ENCODE measurements around the gene CD52.
A peak's percentile ranks its signal among the peaks of the same experiment; 100 is the strongest.

CD52 gene, protein sequence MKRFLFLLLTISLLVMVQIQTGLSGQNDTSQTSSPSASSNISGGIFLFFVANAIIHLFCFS

DNA sequence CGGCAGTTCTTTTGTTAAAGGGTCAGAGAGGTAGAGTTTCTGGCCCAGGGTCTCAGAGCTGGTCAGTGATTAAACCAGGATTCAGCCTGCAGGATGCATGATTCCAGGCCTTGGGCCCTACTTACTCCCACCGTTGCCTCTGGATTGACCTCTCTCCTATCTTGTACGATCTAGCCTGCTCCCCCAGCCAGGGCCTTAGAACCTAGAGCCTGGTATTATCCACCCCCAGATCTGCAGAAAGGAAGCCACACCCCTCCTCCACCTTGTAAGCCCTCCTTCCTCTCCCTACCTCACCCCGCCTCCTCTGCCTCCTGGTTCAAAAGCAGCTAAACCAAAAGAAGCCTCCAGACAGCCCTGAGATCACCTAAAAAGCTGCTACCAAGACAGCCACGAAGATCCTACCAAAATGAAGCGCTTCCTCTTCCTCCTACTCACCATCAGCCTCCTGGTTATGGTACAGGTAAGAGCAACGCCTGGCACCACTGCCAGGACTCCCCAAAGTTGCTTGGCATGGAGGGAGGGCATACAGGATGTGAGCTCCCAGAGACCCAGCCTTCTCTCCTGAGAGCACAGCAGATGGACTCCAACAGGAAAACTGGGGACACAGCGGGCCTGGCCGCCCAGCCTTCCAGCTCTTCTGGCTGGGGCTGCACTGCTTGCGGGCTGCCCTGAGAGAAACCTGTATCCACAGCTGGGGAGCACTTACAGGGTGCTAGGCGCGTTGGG lies at the start of gene CD52:
Gene CD52 (plus strand): TSS at position 347 of the 726 bp plus-strand sequence. CDS start 60 bp downstream, at position 407.
- no peak for DNase-seq

DNA sequence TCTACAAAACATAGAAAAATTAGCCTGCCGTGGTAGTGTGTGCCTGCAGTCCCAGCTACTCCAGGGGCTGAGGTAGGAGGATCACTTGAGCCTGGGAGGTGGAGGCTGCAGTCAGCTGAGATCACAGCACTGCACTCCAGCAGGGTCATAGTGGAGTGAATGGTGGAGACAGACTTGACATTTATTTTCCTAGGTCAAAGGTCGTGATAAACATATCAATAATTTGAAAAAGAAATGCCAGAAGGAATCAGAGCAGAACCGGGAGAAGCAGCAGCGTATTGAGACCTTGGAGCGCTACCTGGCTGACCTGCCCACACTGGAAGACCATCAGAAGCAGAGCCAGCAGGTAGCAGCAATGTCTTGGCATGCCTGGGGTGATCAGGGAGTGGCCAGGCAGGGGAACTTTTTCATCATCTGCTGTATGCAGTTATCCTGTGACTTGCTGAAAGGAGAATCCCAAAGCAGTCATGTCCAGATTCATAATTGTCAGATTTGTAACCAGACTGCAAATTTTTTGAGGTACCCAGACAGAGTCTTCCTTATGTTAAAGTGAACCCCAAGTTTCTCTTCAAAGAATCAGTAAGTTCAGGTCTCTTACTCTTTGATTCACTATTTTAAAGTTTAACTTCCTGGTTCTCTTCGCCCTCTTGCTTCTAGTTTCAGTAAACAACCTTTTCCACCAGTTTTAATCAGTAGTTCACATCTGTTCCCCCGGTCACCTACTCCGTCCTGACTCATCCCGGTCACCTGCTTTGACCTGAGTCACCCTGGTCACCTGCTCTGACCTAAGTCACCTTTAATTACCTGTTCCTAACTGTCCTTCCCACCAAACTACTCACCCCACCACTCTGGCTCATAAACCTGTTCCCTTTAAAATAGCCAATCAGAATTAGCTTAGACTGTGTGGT lies 49.2 kb upstream of the CD52 start:
- DNase-seq = no peak

DNA sequence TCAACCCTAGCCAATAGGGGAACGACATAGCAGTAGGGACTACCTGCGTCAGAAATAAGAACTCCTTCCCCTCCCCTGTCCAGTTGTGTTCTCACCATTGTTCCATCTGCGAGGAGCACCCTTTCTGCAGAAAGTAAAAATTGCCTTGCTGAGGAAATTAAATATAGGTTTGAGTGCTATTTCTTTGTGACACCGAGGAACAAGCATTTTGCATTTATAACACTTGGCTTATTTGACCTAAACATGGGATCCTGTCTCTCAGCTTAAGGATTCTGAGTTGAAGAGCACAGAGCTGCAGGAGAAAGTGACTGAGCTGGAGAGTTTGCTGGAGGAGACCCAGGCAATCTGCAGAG lies 48.6 kb upstream of the CD52 start:
- DNase-seq = no peak

DNA sequence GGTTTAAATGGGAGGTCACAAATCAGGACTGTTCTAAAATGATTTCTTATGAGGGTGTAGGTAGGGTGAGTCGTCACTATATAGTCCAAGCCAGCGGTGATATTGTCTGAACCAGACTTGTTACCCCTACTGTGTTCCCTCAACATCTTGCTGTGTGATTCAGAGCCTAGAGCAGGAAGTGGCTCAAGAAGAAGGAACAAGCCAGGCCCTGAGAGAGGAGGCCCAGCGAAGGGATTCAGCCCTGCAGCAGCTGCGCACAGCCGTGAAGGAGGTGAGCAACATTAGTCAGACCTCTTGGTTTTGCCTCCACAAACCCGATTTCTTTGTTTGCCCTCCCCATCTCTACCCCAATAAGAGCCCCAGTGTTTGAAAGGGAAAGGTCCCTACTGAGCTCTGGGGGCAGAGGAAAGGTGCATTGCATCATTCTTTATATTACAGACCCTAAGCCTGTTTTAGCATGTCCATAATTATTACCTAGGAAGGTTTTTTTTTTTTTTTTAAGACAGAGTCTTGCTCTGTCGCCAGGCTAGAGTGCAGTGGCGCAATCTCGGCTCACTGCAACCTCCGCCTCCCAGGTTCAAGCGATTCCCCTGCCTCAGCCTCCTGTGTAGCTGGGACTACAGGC lies 42.8 kb upstream of the CD52 start:
- no peak for DNase-seq

DNA sequence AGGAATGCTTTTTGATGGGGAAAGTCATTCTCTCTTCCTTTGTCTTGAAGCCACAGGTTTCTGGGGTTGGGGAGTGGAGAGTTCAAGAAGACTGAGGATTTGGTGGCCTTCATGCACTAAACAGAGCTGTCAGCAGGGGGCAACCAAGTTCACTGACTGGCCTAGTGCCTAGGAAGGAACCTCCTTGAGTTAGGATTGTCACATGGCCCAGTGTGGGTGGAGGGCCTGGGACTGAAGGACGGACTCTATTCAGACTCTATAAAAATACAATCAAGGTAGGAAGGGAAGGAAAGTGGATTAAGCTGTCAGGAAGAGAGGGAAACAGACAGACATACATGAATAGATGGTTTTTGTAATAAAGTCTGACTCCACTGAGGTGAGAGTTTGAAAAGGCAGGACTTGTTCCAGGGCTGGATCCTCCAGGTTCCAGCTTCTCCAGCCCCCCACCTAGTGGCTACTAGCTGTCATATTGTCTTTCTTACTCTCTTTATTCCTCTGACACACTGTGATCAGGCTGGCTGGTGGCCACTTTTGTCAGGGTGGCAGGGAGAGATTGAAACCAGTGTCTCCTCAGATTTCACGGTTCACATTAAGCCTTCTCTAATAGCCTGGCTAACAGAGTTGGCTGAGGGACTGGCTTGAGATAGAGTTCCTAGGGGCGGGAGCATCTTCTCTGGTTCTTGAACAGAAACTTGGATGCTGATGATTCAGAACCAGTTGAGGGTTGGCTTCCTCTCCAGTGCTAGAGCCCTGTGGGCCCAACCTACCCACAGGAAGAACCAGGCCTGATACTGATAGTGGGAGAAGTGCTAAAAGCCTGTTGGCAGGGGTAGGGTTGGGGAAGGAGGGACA lies 42.0 kb upstream of the CD52 start:
- DNase-seq = peak; percentile 43

DNA sequence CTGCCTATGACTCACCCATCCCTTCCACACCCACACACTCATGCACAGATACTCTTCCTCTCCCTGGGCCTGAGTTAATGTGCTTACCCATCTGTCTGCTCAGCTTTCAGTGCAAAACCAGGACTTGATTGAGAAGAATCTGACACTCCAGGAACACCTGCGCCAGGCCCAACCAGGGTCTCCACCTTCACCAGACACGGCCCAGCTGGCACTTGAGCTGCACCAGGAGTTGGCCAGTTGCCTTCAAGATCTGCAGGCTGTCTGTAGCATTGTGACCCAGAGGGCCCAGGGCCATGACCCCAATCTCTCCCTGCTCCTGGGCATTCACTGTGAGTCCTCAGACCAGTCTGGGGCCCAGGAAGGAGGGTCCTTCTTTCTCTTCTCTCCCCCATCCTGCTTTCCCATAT lies 41.3 kb upstream of the CD52 start:
- no peak for DNase-seq

DNA sequence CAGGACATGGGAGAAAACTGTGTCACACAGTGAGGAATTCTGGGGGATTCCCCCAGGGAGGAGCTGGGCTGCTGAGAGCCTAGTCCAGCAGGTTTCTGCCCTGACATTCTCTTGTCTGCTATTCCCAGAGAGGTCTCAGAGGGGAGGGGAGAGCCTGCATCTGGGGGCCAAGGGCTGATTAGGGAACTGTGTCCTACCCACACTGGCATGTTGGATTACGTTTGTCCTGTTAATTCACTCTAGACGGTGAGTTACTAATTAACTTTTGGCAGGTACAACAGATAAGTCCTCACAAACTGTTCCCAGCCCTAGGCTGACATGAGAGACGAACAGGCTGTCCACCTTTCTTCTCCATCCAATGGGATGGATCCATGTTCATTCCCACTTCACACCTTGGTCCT lies 40.5 kb upstream of the CD52 start:
- DNase-seq = no peak

DNA sequence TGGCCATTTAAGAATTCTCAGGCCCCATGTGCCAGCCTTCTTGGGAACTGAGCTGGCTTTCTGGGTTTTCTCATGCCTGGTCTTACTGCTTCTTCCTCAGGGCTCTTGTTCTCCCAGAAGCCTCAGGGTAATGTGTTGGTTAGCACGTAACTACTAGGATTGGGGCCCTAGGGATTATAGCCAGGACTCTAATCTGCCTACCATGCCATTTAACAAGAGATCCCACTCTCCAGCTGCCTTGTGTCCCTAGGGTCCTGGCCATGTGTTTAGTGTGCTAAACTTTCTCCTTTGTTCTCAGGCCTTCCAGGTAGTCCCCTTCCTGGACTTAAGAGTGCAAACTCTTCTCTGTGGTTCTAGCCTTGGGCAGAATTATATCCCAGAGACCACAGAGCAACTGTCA lies 40.0 kb upstream of the CD52 start:
- DNase-seq = no peak

DNA sequence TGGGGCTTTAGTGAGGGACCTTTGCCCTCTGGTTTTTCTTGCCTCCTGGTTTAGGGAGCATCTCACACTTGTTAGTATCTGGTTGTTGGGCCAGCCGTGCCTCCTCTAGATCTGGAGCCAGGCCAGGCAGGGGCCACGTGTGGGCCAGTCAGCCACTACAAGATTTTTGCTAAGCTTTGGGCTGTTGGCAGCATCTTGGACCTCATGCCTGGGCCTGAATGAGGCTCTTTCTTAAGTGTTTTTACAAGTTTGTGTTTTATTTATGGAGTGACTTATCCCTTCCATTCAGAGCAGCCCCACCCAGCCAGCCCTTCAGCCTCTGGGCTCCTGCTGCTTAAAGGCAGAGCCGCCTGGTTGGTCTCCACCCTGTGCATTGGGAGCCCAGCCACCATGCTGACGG lies 39.5 kb upstream of the CD52 start:
- no peak for DNase-seq

DNA sequence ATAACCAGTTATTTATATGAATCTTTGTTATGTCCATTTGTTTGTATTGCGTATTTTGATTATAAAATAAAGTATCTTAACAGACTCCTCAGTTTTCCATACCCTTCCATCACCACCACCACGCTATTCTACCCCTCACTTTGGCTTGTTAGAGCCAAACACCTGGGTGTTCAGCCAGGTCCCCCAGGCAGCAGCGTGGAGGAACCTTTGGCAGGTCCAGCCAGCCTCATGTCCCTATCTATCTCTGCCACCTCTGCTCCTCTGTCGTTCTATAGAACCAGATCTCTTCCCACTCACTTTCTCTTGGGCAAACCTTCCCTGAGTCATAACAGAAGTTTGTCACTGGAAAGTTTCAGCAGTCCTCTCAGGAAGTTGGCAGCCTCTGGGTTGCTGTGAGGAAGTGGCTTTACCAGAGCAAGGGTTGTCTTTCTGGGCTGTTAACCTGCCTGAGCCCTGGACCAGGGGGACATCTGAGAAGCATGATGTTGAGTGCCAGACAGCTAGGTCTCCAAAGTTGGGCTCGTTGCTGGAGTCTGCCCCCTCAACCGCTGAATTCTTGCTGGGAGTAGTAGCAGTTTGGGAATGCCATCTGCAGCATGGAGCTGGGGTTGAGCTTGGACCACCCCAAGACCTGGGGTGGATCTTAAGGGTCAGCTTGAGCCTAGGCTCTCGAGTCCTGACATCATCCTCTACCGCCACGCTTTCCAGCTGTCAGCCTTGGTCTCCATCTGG lies 38.9 kb upstream of the CD52 start:
- DNase-seq = no peak

DNA sequence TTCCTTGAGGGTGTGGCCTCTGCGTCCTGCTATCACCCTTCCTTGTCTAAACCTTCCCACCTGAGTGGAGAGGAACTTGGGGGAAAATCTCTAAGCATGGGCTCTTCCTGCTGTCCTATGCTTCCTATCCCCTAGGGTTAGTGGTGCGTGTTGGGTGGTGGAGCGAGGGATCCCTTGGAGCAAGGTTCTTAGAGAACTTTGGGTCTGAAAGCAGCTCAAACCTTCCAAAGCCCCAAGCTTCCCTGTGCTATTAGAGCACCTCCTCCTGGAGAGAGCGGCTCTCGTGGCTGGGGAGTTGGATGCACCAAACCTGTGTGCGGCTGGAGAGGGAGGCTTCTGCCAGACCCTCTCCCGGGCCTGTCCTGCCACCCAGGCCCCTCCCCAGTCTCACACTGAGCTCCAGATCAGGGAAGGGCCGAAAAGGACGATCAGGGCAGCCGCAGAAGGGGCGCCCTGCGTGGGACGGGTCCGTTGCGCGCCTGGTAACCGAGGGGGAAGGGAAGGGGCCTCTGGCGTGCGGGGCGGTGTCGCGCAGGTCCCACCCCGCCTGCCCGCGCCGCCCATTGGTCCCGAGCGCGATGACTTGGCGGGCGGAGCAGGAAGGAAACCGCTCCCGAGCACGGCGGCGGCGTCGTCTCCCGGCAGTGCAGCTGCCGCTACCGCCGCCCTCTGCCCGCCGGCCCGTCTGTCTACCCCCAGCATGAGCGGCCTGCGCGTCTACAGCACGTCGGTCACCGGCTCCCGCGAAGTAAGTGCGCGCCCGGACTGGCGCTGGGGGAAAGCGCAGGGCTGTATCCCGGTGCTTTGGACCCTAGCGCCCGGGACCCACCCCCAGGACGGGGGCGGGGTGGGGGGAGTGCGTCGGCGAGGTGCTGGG lies 38.1 kb upstream of the CD52 start, which contains the start of gene SH3BGRL3:
Gene SH3BGRL3 (plus strand): TSS at position 631 of the 877 bp plus-strand sequence. CDS start 70 bp downstream, at position 701.
- peak; percentile 67 for DNase-seq

DNA sequence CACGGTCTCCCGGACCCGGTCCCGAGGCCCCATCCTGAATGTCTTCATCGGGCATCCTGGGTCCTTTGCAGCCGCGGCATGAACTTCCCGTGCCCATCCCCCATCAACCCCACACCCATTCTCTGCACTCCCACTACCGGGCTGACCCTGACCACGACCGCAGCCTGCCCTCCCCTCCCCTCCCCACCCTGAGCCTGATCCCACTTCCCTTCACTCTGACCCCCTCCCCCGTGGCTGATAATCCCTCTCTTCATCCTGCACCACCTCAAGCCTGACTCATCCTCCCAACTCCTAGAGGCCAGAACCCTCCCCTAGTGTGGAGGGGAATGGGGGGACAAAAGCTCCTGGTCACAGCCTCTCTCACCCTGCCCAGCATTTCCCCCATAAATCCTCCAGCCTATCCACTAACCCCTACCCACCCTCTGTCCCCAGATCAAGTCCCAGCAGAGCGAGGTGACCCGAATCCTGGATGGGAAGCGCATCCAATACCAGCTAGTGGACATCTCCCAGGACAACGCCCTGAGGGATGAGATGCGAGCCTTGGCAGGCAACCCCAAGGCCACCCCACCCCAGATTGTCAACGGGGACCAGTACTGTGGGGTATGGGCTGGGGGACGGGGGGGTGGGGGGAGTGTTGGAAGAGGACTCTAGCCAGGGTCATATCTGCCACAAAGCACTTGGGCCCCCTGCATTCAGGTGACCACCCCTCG lies 37.3 kb upstream of the CD52 start:
- DNase-seq = no peak

DNA sequence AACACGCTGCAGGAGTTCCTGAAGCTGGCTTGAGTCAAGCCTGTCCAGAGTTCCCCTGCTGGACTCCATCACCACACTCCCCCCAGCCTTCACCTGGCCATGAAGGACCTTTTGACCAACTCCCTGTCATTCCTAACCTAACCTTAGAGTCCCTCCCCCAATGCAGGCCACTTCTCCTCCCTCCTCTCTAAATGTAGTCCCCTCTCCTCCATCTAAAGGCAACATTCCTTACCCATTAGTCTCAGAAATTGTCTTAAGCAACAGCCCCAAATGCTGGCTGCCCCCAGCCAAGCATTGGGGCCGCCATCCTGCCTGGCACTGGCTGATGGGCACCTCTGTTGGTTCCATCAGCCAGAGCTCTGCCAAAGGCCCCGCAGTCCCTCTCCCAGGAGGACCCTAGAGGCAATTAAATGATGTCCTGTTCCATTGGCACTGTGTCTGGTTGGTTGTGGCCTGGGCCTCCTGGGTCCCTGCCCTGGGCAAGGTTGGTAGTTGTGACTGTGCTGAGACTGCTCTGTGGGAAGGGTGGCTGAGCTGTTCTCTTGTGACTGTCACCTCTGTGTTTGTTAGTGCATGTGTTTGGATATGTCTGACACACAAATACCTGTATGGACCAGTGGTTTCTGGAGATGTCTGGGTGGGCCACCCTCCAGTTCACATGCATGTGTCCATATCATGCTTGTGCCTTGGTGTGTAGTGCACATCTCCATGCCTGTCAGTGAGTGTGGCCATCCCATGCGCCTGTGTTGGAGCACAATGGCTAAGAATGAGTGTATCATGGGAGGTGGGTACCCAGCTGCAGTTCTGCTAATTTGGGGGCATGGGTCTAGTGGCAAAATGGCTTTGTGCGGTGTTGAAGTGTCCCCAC lies 36.4 kb upstream of the CD52 start:
- no peak for DNase-seq

DNA sequence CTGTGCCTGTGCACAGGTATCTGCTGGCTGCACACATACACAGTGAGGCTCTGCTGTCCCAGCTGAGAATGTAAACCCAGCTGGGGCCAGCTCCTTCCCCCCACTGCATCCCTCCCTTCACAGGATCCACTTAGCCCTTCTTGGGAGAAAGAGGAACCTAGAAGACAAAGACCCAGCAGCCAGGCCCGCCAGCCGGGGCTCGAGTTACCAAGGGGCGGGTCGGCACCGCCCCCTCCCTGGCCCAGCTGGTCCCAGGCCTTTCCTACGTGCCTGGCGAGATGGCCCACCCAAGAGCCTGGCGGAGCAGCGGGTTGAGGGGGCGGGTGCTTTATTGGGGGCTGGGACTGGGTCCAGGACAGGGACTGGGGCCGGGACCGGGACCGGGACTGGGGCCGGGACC lies 35.8 kb upstream of the CD52 start:
- no peak for DNase-seq

DNA sequence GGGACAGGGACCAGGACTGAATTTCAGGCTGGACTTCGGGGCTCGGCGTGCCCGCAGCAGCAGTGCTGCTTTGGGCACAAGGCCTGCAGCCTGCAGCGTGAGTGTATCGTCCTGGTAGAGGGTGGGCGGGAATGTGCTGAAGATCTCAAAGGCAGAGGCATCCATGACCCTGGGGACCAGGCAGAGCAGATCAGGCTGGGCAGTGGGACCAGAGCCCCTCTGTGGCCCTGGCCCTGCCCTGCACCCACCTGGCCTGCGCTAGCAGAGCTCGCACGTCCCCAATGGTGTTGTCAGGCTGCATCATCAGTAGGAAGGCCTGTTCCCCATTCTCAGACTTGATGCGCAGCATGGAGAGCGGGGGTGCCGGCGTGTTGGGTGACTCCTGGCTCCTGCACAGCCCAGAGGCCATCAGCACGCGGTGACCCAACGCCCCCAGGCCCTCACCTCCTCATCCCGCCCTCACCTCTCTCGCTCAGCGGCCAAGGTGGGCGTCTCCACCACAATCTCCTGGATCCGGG lies 35.3 kb upstream of the CD52 start:
- no peak for DNase-seq

DNA sequence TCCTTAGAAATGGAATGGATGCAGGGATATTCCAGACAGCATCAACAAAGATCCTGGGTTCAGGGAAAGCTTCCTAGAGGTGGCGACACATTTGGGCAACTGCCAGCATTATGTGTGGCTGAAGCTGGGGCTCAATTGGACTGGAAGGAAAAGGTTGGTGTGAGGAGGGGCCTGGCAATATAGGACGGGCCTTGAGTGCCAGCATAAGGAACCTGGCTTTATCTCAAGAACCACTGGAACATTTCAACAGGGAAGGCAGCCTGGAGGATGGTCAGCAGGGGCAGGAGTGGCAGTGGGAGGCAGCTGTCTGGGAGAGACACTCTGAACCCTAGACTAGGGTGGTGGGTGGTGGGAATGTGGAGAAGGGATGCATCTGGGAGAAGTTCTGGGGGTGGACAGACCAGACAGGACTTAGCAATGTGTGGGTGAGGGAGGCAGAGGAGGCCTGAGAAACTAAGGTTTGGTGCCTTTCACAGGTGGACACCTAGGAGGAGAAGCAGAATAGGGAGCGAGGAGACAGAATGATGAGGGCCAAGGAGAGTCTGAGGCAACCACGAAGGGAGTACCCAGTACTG lies 34.4 kb upstream of the CD52 start:
- no peak for DNase-seq

DNA sequence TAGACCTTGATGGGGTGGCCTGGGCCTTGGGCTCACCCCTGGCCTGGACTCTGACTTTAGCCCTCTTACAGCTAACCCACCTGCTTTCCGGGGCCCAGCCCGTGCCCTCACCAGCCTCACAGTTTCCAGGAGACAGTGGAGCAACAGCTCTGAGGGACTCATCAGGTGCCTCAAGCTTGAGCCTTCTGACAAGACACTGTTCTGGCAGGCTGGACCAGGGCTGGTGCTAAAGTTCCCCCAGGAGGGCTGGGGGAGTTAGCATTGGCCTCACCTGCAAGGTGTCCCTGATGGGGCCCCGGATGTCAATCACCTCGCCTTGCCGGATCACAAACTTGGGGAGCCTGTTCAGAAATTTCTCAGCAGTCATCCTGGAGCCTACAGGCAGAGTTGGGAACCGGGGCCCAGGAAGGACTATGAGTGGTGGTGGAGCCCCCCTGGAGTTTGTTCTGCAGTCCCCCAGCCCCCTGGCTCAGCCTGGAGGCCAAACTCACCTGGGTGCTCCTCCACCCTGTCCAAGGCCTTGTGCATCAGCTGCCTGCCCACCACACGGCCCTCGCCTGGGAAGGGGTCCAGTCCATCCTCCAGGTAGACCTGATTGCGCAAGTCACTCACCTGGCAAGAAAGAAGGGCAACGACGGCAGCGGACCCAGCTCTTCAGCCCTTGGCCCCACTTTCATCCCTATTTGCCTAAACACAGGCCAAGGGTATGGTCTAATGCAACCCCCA lies 33.7 kb upstream of the CD52 start:
- no peak for DNase-seq
